Suprapubic skin (tissue), 3 donors: ENCODE data around the gene RTN4R.
"Not testable (repeated sequence)": the region's sequence is repeated elsewhere in the genome, so short reads cannot be mapped to it uniquely, and the experiment has no call there.

ENCODE experiments used
- CTCF ChIP-seq, 2 donors: fragments of 200-600 bp in 1 of 2; fragments of 450-650 bp in 1 of 2; sonication (generic) in 1 of 2; IDR thresholded peaks; one replicate each; pipeline ENCODE4 v1.5.1; 2016 to 2019; ENCODE audit warnings: antibody characterized with exemption in 2 of 2, mild to moderate bottlenecking in 1 of 2, moderate library complexity in 1 of 2
- POLR2A ChIP-seq, 2 donors: fragments of 450-650 bp; IDR thresholded peaks; one replicate each; pipeline ENCODE4 v1.6.1; 2017; ENCODE audit warnings: antibody characterized with exemption in 2 of 2, mild to moderate bottlenecking in 2 of 2, moderate library complexity in 2 of 2

GRCh38 chr22:20278726-20279490 is 10.8 kb upstream of the RTN4R start:
- TF ChIP-seq CTCF, POLR2A (IDR thresholded peaks at IDR 0.05): not testable (repeated sequence)
